ENCODE results near the gene NEURL1.

The NEURL1 gene

DNA sequence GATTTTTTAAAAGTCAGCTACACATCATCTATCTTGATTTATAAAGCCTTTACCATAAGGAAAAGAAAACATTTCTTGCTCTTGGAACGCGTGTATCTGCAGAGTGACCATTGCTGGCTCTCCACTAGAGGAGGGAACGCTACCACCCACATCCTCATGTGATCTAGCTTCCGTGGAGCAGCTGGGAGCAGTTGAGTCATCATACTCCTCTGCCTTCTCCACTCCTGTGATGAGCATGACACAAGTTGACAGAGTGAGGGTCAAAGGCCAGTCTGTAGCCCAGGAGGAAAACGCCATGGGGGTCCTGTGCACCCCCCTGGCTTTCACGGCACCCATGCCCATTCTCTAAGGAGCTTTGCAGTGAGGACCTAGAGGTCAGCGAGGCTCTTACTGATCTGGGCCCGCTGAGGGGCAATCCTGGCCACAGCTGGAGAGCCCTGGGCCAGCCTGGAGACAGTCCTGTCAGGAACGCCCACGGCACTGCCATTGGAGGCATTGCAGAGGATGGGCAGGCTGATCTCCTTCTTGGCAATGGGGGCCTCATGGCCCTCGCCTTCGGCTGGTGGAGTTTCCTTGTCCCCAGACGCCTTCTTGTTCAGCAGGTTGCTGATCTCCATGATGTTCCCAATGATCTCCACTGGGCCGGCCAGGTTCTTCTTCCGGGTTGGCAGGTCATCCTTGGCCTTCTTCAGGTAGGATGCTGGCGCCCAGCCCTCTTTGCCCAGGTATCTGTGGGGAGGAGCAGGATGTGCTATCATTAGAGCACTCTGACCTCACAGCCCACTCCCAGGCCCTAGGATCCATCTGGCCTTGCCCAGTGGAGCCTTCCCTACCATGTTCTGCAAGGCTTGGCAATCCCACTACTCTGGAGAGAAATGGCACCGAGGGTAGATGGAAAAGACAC, 119.2 kb downstream of the NEURL1 start:
- in situ Hi-C loops (cut with HindIII; ENCODE audit: low pct_unique_long_range_greater_than_20kb, low sequenced_read_pairs) = no loop called here
- TF ChIP-seq JUND (IDR thresholded peaks at IDR 0.05; ENCODE audit: low read depth) = no peak

DNA sequence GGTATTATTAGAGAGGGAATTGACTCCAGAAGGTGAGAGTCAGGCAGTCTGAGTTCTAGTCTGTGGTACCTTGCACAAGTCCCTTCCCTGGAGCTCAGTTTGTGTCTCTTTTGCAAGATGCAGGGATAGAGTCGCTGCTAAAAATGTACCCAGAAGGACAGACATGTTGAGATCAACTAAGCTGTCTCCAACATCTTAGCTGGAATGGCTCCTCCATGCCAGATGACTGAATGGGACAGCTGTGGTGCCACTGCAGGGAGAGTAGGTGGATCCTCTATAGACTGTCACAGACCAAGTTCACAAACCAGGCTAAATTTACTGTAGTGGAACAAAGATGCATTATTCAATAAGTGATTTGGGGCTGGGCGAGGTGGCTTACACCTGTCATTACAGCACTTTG, 120.1 kb downstream of the NEURL1 start:
- in situ Hi-C loops (cut with HindIII; ENCODE audit: low pct_unique_long_range_greater_than_20kb, low sequenced_read_pairs) = no loop called here
- no peak for TF ChIP-seq JUND (IDR thresholded peaks at IDR 0.05; ENCODE audit: low read depth)
- DNase-seq (ENCODE audit: low read depth in 1 of 2, low spot score in 1 of 2) = no peak

More for the DNA sequence above, 119.2 kb downstream of the NEURL1 start:
- no peak for DNase-seq (ENCODE audit: low read depth in 1 of 2, low spot score in 1 of 2)

DNA sequence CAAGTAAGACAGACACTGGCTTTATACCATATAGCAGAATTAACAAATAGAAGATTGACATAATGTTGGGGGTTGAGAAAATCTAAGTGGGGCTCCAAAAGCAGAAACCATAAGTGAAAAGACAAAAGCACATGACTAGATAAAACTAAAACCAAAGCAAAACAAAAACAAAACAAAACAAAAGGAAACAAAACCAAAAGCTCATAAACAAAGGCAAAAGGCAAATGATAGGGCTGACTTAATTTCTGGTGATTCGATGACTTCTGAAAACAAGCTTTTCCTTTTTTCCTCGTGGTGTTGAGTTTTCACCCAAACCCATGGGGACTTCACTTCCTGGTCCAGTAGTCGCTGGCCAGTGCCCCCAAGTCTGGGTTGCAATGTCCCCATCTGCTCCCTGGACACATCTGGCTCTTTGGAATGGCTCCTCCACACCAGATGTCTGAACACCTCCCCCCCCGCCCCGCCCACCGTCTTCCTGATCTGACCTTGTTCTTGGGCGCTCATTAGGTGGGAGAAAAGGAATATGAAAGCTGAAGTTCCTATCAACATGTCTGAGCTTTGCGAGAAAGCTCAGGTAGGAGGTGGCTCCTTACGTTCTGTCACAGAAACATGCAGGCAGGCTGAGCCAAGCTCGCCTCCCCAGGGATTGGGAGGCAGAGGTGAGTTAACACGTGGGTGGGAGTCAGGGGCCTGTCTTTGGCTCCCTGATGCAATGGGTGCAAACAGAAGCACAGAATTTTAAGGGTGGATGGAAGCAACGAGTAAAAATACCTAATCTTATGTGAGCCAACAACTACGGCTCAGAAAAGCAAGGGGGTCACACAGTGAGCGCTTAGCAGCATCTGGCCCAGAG, 121.0 kb downstream of the NEURL1 start:
- TF ChIP-seq JUND (IDR thresholded peaks at IDR 0.05; ENCODE audit: low read depth) = no peak
- no peak for DNase-seq (ENCODE audit: low read depth in 1 of 2, low spot score in 1 of 2)
- in situ Hi-C loops (cut with HindIII; ENCODE audit: low pct_unique_long_range_greater_than_20kb, low sequenced_read_pairs) = no loop called here

DNA sequence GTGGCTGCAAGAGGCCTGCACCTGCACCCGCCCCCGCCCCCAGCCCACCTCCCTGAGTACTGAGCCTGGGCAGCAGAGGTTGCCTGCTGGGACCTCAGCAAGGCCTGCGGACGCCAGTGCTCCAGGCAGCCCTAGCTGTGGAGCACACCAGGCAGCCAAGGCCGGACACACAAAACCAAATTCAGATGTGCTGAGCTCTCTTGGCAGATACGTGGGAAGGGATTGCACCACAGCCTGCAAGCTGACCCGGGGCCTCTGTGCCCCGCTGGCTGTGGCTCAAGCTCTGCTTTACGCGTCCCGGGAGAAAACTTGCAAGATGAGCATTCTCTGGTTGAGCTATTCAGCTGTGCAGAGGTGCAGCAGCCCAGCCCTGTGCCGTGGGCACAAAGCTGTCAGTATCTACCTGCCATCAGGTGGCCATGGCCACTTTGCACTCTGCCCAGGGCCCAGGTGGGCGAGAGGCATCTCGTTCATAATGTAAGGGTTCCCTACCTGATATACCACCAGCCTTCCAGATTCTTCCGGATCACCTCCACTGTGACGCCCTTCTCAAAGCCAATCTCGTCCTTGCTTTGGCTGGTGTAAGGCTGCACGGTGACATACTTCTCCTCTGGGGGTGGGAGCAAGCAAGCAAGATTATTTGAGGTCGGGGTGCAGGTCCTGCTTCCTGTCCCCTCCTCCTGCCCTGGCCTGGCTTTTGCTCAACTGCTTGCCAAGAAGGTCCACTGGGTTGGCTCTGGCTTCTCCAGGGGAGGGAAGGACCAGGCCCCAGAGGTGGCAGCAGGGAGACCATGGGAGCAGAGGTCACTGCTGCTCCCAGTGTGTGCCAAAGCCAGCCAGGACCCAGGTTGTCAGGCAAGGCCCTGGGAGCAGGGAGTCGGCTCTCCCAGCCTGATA, 123.4 kb downstream of the NEURL1 start:
- in situ Hi-C loops (cut with HindIII; ENCODE audit: low pct_unique_long_range_greater_than_20kb, low sequenced_read_pairs) = no loop called here

DNA sequence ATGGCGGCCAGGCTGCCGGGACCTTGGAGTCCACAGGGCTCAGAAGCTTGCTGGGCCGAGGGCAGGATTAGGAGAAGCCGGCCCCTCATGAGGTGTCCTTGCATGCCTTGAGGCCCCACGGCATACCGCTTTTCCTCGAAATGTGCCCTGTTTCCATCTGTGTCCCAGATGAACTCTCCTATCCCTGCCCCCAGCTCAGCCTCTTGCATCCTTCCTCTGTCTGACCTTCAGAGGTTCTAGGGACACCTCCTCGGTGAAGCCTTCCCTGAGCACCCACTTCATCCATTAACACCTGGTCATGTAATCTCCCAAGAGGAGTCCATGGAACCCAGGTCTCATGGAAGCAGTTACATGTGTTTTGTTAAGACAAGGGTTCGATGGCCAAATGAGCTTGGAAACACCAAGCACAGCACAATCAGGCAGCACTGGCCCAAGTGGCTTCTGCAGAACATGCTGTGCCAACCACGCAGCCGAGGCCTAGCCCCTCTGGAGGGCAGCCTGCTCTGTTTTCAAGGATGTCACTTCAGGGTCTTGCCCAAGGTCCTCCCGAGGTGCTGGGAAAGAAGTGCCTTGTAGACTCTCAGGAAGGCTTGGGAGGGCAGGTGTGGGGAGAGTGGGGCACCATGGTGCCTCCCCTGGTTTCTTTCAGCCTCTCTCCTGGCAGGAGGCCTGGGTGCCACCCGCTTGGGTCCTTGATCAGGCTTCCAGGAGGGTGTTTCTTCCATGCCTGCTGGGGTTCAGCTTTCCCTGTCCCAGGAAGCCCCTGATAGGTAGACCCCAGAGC, 124.3 kb downstream of the NEURL1 start:
- TF ChIP-seq JUND (IDR thresholded peaks at IDR 0.05; ENCODE audit: low read depth) = no peak
- in situ Hi-C loops (cut with HindIII; ENCODE audit: low pct_unique_long_range_greater_than_20kb, low sequenced_read_pairs) = no loop called here
- DNase-seq (ENCODE audit: low read depth in 1 of 2, low spot score in 1 of 2) = no peak

More for the DNA sequence above, 123.4 kb downstream of the NEURL1 start:
- no peak for TF ChIP-seq JUND (IDR thresholded peaks at IDR 0.05; ENCODE audit: low read depth)
- DNase-seq (ENCODE audit: low read depth in 1 of 2, low spot score in 1 of 2) = no peak

DNA sequence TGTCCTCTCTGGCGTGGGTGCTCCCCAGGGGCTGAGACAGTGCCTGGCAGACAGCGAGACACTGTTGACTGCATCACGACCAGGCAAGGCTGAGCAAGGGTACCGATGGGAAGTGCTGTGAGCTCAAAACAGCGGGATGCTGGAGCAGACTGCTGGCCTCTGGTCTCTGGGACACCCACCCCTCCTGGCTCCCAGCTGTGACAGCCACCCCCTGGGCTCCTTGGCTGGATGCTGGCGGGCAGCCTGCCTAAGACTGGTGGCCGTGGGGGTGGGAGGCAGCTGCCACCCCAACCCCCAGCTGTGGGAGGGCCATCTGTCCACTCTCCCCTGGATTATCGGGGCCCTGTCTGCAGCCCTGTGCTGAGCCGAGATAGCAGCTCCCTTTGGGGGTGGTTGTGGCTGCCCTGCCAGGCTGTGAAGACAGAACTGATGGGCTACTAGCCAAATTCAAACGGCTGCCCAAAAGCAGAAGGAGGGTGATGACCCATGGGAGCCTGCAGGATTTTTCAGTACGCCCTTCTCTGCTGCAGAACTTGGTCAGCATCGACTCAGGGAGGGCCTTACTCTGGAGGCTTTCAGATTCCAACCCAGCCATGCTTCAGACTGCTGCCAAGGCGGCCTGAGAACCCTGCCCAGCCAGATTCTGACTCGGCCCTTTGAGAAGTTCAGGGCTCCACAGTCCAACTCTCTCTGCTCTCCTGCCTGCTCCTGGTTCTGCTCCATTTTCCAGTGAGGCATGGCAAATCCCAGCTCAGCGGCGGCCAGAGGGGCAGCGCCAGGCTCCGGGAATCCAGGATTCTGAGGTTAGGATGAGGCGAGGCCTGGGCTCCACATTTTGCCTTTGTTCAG, 125.3 kb downstream of the NEURL1 start:
- no peak for TF ChIP-seq JUND (IDR thresholded peaks at IDR 0.05; ENCODE audit: low read depth)
- in situ Hi-C loops (cut with HindIII; ENCODE audit: low pct_unique_long_range_greater_than_20kb, low sequenced_read_pairs) = no loop called here
- DNase-seq (ENCODE audit: low read depth in 1 of 2, low spot score in 1 of 2) = no peak

DNA sequence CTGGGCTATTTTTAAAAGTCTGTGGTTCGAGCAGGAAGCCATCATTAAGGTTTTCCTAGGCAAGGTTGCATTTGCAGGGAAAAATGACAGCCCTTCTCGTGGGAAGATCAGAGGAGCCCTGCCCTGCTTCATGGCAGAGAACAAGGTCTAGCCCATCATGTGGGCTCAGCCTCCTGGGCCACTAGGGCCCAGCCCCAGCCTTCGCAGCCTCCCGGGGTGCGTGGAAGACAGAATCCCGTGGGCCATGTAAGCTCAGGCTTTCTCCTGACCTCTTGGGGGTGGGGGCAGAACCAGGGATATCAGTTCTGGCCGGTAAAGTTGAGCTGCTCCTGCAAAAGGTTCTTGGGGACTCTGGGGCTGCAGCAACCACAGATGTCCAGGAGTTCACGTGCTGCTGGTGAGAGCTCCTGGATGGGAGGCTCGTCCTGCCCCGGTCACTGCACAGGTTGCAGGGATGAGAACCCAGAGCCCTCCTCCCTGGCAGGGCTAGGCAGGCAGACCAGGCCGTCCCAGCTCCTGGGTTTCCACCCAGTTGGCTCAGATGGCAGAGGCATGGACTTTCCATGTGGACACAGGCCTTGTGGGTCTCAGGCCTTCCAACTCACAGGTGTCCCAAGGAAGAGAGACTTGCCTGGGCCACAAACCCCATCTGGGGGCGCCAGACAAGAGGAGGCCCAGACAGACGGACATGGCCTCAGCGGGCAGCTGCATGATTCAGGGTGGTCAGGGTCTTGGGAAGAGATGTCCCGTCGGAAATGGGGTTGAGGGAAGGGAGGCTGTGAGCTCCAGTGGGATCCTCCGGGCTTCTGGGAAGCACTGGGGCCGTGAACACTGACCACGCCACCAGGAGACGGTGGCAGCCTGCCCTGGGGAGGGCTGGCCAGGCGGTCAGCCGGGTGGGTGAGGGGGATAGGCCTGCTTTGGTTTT, 126.2 kb downstream of the NEURL1 start:
- TF ChIP-seq JUND (IDR thresholded peaks at IDR 0.05; ENCODE audit: low read depth) = no peak
- no peak for DNase-seq (ENCODE audit: low read depth in 1 of 2, low spot score in 1 of 2)
- in situ Hi-C loops (cut with HindIII; ENCODE audit: low pct_unique_long_range_greater_than_20kb, low sequenced_read_pairs) = no loop called here

DNA sequence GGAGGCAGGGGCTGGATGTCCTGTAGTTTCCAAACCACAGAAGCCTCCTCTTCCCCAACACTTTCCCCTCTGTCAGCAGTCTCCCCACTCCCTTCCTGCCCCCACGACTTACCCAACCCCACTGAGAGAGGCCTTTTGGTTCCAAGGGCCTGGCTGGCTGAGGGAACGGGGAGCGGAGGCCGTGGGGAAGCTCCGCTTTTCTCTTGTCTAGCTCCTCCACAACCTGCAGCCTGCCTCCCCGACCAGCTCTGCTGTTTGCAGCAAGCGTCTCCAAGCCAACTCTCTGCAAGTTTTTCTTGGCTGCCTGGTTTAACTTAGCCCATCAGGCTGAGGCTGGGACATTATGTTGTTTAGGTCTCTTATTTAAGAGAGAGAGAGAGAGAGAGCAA, 126.8 kb downstream of the NEURL1 start:
- TF ChIP-seq JUND (IDR thresholded peaks at IDR 0.05; ENCODE audit: low read depth) = no peak
- no peak for DNase-seq (ENCODE audit: low read depth in 1 of 2, low spot score in 1 of 2)
- in situ Hi-C loops (cut with HindIII; ENCODE audit: low pct_unique_long_range_greater_than_20kb, low sequenced_read_pairs) = no loop called here

DNA sequence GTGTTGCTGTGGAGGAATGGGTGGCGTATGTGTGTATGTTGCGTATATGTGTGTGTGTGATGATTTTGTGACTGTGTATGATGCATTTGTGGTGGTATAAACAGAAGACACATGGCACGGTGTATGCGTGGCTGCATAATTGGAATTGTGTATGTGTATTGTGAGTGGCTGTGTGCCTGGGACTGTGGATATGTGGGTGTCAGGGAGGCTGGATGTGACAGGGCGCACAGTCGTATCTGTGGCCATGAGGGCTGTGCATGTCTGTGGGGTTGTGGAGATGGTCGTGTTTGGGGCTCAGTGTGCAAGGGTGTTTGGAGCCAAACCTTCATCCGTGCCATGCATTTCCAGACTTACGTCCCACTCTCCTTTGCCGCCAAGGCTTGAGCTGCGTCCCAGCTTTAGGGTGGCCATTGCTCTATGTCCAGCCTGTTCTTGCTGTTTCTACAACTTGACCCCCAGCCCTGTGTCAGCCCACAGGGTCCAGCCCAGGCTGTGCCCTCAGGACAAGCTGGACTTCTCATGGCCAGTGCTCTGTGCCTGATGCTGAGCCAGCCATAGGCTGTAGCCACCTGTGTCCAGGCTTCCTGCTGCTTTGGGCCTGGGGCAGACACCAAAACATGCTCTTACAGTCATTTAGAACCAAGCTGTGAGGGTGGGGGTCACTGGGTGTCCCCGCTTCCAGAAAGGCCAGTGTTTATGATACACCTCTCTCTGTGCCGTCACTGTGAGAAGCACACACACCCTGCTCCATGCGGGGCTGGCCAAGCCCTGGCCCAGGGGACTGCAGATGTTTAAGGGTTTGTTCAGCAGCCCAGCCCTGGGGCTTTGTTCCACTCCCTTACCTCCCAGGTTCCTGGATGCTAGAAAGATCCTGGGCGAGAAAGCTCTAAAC, 127.6 kb downstream of the NEURL1 start:
- TF ChIP-seq JUND (IDR thresholded peaks at IDR 0.05; ENCODE audit: low read depth) = no peak
- no peak for DNase-seq (ENCODE audit: low read depth in 1 of 2, low spot score in 1 of 2)
- in situ Hi-C loops (cut with HindIII; ENCODE audit: low pct_unique_long_range_greater_than_20kb, low sequenced_read_pairs) = no loop called here
